Activated naive CD8-positive, alpha-beta T cell treated with anti-CD3 and anti-CD28 coated beads, Interleukin-2, amount 10 ng/mL, durations not matched to agents 7 days and 5 days (primary cell): ENCODE measurements around the gene IL18R1. TPM values are rescaled to one million over a fixed set of nuclear protein-coding genes. Genes with fewer than 3 reads are reported as not detected.

ENCODE experiments used
- ATAC-seq: fragments of 150-1000 bp; cut with Tn5 transposase; one replicate; pipeline ENCODE4 v1.10.0; 2021; ENCODE audit warnings: low read depth, moderate library complexity
- POLR2A ChIA-PET: fragments of 350-600 bp; sonication (Branson Sonifier 250); formaldehyde crosslinking; loops from one replicate; lab custom pipeline; 2021; ENCODE audit warnings: antibody characterized with exemption; lab: Charles Lee
- DNase-seq: peaks from one replicate; pipeline ENCODE4 v3.0.0; 2021
- H3K27ac Mint-ChIP-seq: one replicate; pipeline ENCODE4 v1.8.0; 2022; ENCODE audit warnings: mild to moderate bottlenecking, mixed read lengths
- H3K27me3 Mint-ChIP-seq: one replicate; pipeline ENCODE4 v1.8.0; 2022; ENCODE audit warnings: mild to moderate bottlenecking, moderate library complexity, mixed read lengths
- H3K36me3 Mint-ChIP-seq: one replicate; pipeline ENCODE4 v1.8.0; 2021; ENCODE audit warnings: mild to moderate bottlenecking, mixed read lengths
- H3K4me1 Mint-ChIP-seq: one replicate; pipeline ENCODE4 v1.8.0; 2021; ENCODE audit warnings: mixed read lengths
- H3K4me3 Mint-ChIP-seq: one replicate; pipeline ENCODE4 v1.8.0; 2022; ENCODE audit warnings: mild to moderate bottlenecking, moderate library complexity, mixed read lengths
- H3K9me3 Mint-ChIP-seq: one replicate; pipeline ENCODE4 v1.8.0; 2021; ENCODE audit warnings: mixed read lengths
- total RNA-seq, 2 experiments: library from RNA; stranded (reverse); gene quantifications; one replicate each; pipeline ENCODE4 v1.2.3, GENCODE V29; 2021

Gene IL18R1
- total RNA-seq, 2 experiments from 2014 or later = 37.3 to 40.3 TPM

DNA sequence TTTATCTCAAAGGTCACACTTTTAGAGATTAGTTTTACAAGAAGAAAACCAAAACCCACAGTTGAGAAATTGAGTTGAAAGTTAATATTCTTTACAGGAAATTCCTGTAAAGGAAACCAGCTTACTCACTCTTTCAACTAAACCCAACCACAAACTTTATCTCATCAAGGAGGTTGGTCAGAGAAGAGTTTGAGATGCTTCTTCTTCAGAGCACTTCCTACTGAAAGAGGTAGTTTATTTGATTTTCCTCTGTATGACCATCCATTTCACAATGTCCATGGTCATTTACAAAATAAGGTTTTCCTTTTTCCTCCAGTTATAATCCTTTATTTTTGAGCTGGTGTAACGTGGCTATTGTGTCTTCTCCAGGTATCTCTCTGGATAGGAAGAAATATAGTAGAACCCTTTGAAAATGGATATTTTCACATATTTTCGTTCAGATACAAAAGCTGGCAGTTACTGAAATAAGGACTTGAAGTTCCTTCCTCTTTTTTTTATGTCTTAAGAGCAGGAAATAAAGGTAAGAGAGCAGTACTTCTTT is 62.9 kb downstream of the IL18R1 start:
- POLR2A ChIA-PET = interaction anchor here (0.5 to 2.3 kb wide), 5 partner anchors 9 to 141 kb away, joined by 3 to 12 read pairs (median 3); partner anchors contain the start of gene IL18R1
- H3K4me1 Mint-ChIP-seq = peaks cover 62% of the 10 kb centered on the region
- ATAC-seq = peak; percentile 67
- peak overlapping the region; percentile 86 for H3K4me3 Mint-ChIP-seq
- peaks cover 72% of the 10 kb centered on the region for H3K36me3 Mint-ChIP-seq
- no peaks in the 10 kb centered on the region for H3K27me3 Mint-ChIP-seq
- peak overlapping the region; percentile 94 for H3K27ac Mint-ChIP-seq
- DNase-seq = no peak
- peaks cover 17% of the 10 kb centered on the region for H3K9me3 Mint-ChIP-seq

DNA sequence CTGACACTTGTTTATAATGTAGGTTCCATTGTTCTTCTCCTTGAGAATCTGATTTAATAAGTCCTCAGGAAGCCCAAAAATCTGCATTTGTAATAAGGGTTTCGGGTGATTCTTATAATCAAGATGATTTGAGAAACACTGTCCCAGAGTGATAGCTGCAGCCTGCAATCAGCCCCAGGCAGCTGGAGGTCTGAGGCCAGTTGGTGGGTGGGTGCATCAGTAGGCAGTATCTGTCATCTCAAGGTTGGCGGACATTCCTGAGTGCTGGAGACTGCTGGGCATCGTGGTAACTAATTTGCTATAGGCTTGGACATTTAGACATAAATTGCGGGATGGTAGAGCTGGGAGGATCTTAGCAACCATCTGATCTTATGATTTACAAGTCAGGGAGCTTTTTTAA is 64.7 kb downstream of the IL18R1 start:
- H3K4me3 Mint-ChIP-seq = peak overlapping the region; percentile 86
- no peak for ATAC-seq
- POLR2A ChIA-PET = interaction anchor here (1.4 kb wide), 1 partner anchor 144 kb away, joined by 3 read pairs; no protein-coding TSS in a partner anchor
- peaks cover 11% of the 10 kb centered on the region for H3K9me3 Mint-ChIP-seq
- DNase-seq = no peak
- peaks cover 73% of the 10 kb centered on the region for H3K36me3 Mint-ChIP-seq
- H3K27me3 Mint-ChIP-seq = no peaks in the 10 kb centered on the region
- peak overlapping the region; percentile 47 for H3K27ac Mint-ChIP-seq
- peaks cover 71% of the 10 kb centered on the region for H3K4me1 Mint-ChIP-seq

DNA sequence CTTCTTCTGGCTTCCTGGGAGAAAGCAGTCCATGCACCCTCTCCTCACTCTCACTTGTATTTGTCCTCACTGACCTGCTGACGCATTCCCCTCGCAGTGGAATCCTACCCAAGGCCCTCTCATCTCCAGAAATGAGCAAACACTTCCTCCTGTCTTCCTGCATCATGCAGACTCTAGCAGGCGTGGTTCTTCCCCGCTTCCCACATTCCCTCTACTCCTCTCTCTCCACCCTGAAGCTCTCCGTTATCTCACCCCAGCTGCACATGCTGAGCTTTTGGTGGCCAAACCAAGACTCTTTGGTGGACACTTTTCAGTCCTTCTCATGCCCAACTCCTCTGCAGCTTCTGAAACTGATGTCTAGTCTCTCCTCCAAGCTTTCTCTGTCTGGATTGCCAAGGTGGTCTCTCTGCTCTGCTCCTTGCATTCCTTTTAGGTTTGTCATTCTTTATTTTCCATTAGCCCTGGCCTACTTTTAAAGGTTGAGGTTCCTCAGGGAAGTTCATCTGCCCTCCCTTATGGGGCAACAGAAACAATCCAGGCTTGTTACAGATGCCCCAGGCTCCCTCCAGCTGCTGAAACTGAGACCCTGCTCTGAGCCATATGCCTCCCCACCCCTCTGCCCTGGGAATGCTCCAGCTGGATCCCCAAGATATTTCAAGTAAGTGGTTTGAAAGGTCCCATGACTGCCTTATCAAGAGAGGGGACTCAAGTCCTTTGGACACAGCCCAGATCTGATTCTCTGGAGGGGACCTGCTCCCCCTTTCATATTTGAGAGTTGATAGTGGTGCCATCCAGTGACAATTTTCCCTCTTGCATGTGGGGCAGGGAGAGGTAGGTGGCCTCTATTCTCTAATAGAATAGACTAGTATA is 66.5 kb downstream of the IL18R1 start:
- H3K36me3 Mint-ChIP-seq = peaks cover 66% of the 10 kb centered on the region
- peak overlapping the region; percentile 52 for H3K27ac Mint-ChIP-seq
- H3K4me1 Mint-ChIP-seq = peaks cover 62% of the 10 kb centered on the region
- peak overlapping the region; percentile 47 for H3K4me3 Mint-ChIP-seq
- no peaks in the 10 kb centered on the region for H3K27me3 Mint-ChIP-seq
- DNase-seq (no peak), ATAC-seq (no peak)
- H3K9me3 Mint-ChIP-seq = peaks cover 3% of the 10 kb centered on the region
- POLR2A ChIA-PET = no interaction called here

DNA sequence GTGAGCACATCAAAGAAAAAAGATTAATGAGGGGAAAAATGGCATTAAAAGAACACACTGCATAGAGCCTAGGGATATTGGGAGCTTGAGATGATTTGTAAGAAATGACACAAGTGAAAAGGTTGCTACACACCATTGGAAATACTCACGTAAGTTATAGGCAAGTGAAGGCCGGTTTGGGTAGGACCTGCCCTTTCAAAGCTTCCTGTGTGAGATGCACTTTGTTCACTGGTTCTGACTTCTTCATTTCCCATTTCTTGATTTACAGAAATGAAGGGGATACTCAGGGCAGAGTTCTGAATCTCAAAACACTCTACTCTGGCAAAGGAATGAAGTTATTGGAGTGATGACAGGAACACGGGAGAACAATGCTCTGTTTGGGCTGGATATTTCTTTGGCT is 67.3 kb downstream of the IL18R1 start, which contains the start of gene IL18RAP:
Gene IL18RAP, plus strand, starts transcription at position 251 of the 400 bp plus-strand sequence. Its CDS starts 118 bp downstream, at position 369.
- no peak for ATAC-seq
- H3K4me3 Mint-ChIP-seq = peak within 1 kb of the TSS; percentile 52
- H3K36me3 Mint-ChIP-seq = peaks cover 67% of the 10 kb centered on the region
- no peak for DNase-seq
- H3K27ac Mint-ChIP-seq = peak within 1 kb of the TSS; percentile 76
- H3K4me1 Mint-ChIP-seq = peaks cover 54% of the 10 kb centered on the region
- no peaks in the 10 kb centered on the region for H3K27me3 Mint-ChIP-seq
- H3K9me3 Mint-ChIP-seq = peaks cover 3% of the 10 kb centered on the region
- POLR2A ChIA-PET = no interaction called here

DNA sequence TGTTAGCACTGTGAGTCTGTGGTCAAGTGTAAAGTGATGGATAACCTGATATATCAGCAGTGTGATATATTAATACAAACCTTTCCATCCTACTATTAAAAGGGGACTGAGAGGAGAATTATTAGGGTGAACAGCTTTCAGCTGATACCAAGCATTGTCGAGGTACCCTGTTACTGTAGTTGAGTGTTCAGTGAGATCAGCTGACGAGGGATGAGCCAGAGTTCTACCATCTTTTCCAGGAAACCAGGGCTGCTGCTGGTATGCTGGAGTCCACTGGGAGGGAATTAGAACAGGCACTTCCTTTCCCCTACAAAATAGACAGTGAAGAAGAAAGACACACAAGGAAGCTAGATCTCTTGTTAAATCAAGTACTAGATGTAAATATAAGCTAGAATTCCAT is 67.8 kb downstream of the IL18R1 start:
- no peak overlapping the region for H3K4me3 Mint-ChIP-seq
- H3K27ac Mint-ChIP-seq = peak overlapping the region; percentile 76

DNA sequence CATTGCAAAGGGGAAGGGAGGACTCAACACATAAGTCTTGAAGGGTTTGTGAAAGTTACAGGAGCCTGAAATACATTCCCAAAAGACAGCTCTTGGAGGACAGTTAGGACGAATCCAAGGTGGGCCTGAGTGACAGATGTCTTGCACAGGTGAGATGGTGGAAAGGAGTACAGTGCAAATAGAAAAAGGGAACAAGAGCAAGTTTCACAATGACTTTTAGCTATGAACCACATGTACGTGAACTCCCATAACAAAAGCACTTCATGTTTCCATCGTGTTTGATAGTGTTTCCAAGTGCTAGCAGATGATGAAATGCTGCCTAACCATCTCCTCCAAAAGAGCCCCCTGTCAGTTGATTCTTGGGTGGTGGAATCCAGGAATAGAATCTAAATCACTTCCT is 69.2 kb downstream of the IL18R1 start:
- Mint-ChIP-seq H3K36me3 (peaks cover 79% of the 10 kb centered on the region), H3K4me1 (peaks cover 48% of the 10 kb centered on the region), H3K4me3 (peak overlapping the region; percentile 16), H3K27me3 (no peaks in the 10 kb centered on the region), H3K9me3 (peaks cover 6% of the 10 kb centered on the region), H3K27ac (no peak overlapping the region)
- POLR2A ChIA-PET = no interaction called here
- ATAC-seq (peak; percentile 46), DNase-seq (no peak)

More for the DNA sequence above, 67.8 kb downstream of the IL18R1 start:
- Mint-ChIP-seq H3K27me3 (no peaks in the 10 kb centered on the region), H3K4me1 (peaks cover 54% of the 10 kb centered on the region), H3K36me3 (peaks cover 72% of the 10 kb centered on the region), H3K9me3 (peaks cover 3% of the 10 kb centered on the region)
- POLR2A ChIA-PET = no interaction called here
- DNase-seq = no peak
- ATAC-seq = no peak

DNA sequence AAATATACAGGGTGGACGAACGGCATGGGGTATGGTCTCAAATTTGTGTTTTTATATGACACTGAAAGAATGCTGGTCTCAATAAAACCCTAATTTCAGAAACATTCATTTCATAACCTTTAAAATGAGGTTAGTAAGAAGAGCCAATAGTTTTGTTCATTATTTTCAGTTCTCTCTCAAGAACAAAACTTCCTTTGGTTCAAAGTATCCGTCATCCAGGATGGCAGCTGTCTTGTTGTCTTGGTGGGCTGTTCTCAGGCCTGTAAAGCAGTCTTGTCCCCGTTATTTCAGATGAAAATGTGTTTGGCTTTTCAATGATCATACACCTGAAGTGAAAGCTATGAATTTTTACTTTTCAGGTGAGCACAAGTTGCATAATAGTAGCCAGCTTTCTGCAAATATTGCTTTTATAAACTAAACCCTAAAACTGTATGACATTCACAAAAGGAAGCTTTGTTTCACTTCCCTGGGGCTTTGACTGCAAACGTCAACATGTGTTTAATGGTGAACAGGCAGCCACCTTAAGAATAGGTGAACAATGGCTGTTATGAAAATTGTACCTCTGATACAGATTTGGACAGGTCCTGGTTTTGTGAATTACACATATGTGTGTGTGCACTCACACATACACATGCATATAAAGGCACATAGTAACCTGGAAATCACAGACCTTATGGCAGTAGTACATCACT is 70.0 kb downstream of the IL18R1 start:
- ATAC-seq (no peak), DNase-seq (no peak)
- H3K4me1 Mint-ChIP-seq = peaks cover 42% of the 10 kb centered on the region
- POLR2A ChIA-PET = interaction anchor here (1.7 kb wide), 1 partner anchor 13 kb away, joined by 3 read pairs; no protein-coding TSS in a partner anchor
- H3K9me3 Mint-ChIP-seq = peaks cover 7% of the 10 kb centered on the region
- no peaks in the 10 kb centered on the region for H3K27me3 Mint-ChIP-seq
- H3K4me3 Mint-ChIP-seq = no peak overlapping the region
- H3K27ac Mint-ChIP-seq = no peak overlapping the region
- peaks cover 81% of the 10 kb centered on the region for H3K36me3 Mint-ChIP-seq

DNA sequence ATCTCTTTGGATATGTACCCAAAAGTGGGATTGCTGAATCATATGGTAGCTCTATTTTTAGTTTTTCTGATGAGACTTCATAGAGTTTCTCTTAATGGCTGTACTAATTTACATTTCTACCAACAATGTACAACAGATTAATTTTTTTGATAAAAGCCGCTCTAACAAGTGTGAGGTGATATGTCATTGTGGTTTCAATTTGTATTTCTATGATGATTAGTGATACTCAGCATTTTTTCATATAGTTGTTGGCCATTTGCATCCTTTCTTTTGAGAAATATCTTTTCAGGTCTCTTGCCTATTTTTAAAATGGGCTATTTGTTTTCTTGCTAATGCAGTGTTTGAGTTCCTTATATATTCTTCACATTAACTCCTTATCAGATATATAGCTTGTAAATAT is 71.7 kb downstream of the IL18R1 start:
- H3K9me3 Mint-ChIP-seq = peaks cover 12% of the 10 kb centered on the region
- ATAC-seq = no peak
- no peak for DNase-seq
- peaks cover 79% of the 10 kb centered on the region for H3K36me3 Mint-ChIP-seq
- peaks cover 29% of the 10 kb centered on the region for H3K4me1 Mint-ChIP-seq
- POLR2A ChIA-PET = interaction anchor here (0.6 to 0.7 kb wide), 2 partner anchors 9 to 171 kb away, joined by 3 to 4 read pairs; no protein-coding TSS in a partner anchor
- H3K27me3 Mint-ChIP-seq = no peaks in the 10 kb centered on the region
- H3K4me3 Mint-ChIP-seq = no peak overlapping the region
- no peak overlapping the region for H3K27ac Mint-ChIP-seq

DNA sequence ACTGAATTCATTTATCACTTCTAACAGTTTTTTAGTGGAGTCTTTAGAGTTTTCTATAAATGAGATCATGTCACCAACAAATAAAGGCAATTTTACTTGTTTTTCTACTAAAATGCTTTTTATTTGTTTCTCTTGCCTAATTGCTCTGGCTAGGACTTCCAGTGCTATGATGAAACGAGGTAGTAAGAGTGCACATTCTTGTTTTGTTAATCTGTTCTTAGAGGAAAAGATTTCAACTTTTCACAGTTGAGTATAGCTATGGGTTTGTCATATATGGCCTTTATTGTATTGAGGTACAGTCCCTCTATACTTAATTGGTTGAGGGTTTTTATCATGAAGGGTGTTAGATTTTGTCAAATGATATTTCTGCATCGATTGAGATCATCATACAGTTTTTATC is 73.0 kb downstream of the IL18R1 start:
- peaks cover 75% of the 10 kb centered on the region for H3K36me3 Mint-ChIP-seq
- no peak overlapping the region for H3K27ac Mint-ChIP-seq
- no peak for ATAC-seq
- H3K4me3 Mint-ChIP-seq = no peak overlapping the region
- no peak for DNase-seq
- H3K9me3 Mint-ChIP-seq = peaks cover 10% of the 10 kb centered on the region
- peaks cover 23% of the 10 kb centered on the region for H3K4me1 Mint-ChIP-seq
- POLR2A ChIA-PET = no interaction called here
- H3K27me3 Mint-ChIP-seq = no peaks in the 10 kb centered on the region

DNA sequence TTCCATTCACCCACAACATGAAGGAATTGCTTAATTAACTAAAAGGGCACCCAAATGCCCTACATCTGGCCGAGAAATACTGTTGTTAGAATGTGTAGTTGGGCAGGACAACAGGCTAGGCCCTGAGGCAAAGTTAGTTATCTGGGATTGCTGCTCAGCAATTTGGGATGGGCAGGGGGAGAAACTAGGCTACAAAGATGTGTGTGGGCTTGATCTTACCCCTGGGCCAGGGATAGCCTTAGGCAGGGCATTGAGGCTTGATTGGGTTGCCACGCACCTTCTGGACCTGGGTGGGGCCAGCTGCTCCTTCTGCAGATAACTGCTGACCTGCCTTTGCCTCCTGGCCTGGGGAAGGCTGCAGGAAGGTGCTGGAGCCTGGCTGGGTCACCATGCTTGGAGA is 76.8 kb downstream of the IL18R1 start:
- Mint-ChIP-seq H3K4me3 (no peak overlapping the region), H3K27me3 (no peaks in the 10 kb centered on the region), H3K27ac (no peak overlapping the region), H3K9me3 (peaks cover 8% of the 10 kb centered on the region), H3K4me1 (peaks cover 30% of the 10 kb centered on the region), H3K36me3 (peaks cover 76% of the 10 kb centered on the region)
- ATAC-seq (no peak), DNase-seq (no peak)
- POLR2A ChIA-PET = no interaction called here

DNA sequence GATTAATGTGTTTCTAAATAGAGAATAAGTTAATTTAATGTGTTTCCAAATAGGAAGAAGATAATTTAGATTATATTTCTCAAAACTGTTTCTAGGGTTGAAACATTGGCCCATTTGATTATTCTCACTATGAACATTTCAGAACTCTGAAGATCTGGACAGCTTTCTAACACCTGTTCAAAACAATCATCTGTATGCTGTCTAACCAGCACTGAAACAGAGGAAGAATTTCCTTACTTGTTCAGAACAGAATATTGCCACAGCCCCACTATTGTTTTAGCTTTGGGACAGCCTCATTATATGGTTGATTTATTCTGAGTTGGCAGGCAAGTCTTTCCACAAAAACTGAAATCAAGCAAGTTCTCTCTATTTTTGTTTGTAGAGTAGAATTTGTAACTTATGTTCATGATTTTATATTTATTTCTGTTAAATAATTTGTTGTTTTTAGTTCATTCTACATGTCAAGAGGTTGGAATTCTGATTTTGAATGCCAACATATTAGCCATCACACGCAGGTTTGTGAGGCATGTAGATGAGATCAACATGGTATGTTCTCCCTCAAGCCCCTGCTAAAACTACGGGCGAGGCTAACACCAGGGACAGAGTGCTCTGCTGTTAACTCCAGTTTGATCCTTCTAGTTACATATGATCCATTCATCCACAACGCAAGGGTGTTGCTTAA is 78.5 kb downstream of the IL18R1 start:
- H3K36me3 Mint-ChIP-seq = peaks cover 60% of the 10 kb centered on the region
- no peaks in the 10 kb centered on the region for H3K27me3 Mint-ChIP-seq
- H3K27ac Mint-ChIP-seq = no peak overlapping the region
- ATAC-seq (no peak), DNase-seq (no peak)
- POLR2A ChIA-PET = no interaction called here
- no peak overlapping the region for H3K4me3 Mint-ChIP-seq
- peaks cover 6% of the 10 kb centered on the region for H3K9me3 Mint-ChIP-seq
- H3K4me1 Mint-ChIP-seq = peaks cover 28% of the 10 kb centered on the region

DNA sequence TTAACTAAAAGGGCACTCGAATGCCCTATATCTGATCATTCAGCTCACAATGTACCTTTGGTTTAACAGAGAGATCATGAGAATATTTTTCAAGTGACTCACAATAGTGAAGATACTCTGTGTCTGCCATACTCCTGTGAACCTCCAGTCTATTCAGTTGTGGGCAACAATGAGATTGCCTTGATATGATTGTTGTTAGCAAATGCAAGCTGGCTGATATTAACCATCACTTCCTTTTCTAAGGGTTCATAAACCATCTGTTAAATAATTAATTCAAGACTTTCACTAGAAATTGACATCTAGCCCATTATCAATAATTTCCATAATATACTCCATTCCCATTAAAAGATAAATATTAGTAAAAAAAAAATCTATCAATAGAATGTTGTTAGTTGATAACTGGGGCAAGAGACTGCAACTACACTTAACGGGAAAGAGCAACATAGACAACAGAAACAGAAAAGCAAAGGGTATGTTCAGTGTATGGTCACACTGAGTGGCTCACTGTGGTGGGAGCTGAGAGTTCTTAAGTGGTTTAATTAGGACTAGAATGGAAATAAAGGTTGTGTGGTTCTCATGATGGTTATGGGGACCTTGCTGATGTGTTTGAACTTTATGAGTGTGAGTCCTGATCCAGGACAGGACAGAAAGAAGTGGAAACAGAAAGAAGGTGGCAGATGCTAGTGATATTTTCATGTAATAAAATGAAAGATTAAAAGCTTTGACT is 79.2 kb downstream of the IL18R1 start:
- H3K27me3 Mint-ChIP-seq = no peaks in the 10 kb centered on the region
- peaks cover 6% of the 10 kb centered on the region for H3K9me3 Mint-ChIP-seq
- DNase-seq (no peak), ATAC-seq (no peak)
- peaks cover 53% of the 10 kb centered on the region for H3K36me3 Mint-ChIP-seq
- H3K4me1 Mint-ChIP-seq = peaks cover 28% of the 10 kb centered on the region
- H3K4me3 Mint-ChIP-seq = peak overlapping the region; percentile 1
- H3K27ac Mint-ChIP-seq = no peak overlapping the region
- POLR2A ChIA-PET = interaction anchor here (1.3 kb wide), 1 partner anchor 184 kb away, joined by 3 read pairs; no protein-coding TSS in a partner anchor
